Measurements from ENCODE around the gene GPATCH8.

GPATCH8 gene

GRCh38 chr17:44448412-44448811 lies 54.8 kb downstream of the GPATCH8 start:
- DNase-seq, result no peak

GRCh38 chr17:44444735-44445105 lies 58.5 kb downstream of the GPATCH8 start:
- DNase-seq, result no peak

- no peak for DNase-seq
Observed at GRCh38 chr17:44442806-44443205, 60.4 kb downstream of the GPATCH8 start.

- DNase-seq, result no peak
Observed at GRCh38 chr17:44439168-44439567, 64.0 kb downstream of the GPATCH8 start.

GRCh38 chr17:44438636-44439035 lies 64.6 kb downstream of the GPATCH8 start:
- no peak for DNase-seq

GRCh38 chr17:44436336-44436735 lies 66.9 kb downstream of the GPATCH8 start:
- no peak for DNase-seq

GRCh38 chr17:44432254-44433157 lies 70.7 kb downstream of the GPATCH8 start:
- DNase-seq, result no peak

GRCh38 chr17:44424828-44425461 lies 78.3 kb downstream of the GPATCH8 start:
- DNase-seq, result no peak

- DNase-seq, result no peak
Observed at GRCh38 chr17:44417553-44417952, 85.7 kb downstream of the GPATCH8 start.

GRCh38 chr17:44416558-44417289 lies 86.5 kb downstream of the GPATCH8 start:
- DNase-seq, result no peak

- no peak for DNase-seq
Observed at GRCh38 chr17:44414394-44415155, 88.6 kb downstream of the GPATCH8 start.

GRCh38 chr17:44409309-44410028 lies 93.7 kb downstream of the GPATCH8 start:
- DNase-seq, result no peak

GRCh38 chr17:44408786-44409185 lies 94.4 kb downstream of the GPATCH8 start:
- no peak for DNase-seq

GRCh38 chr17:44402564-44403172 lies 100.5 kb downstream of the GPATCH8 start:
- no peak for DNase-seq

- no peak for DNase-seq
Observed at GRCh38 chr17:44400226-44400847, 102.9 kb downstream of the GPATCH8 start.

GRCh38 chr17:44398692-44399691 lies 104.2 kb downstream of the GPATCH8 start:
- DNase-seq, result no peak

GRCh38 chr17:44397479-44398440 lies 105.4 kb downstream of the GPATCH8 start:
- DNase-seq, result no peak

- DNase-seq, result no peak
Observed at GRCh38 chr17:44396946-44397345, 106.3 kb downstream of the GPATCH8 start.

GRCh38 chr17:44394833-44395232 lies 108.4 kb downstream of the GPATCH8 start:
- no peak for DNase-seq
